HG02981 (cell line): Measurements from ENCODE around the gene AKIP1.
A peak's percentile ranks its signal among the peaks of the same experiment; 100 is the strongest.
"Not testable (repeated sequence)": the region's sequence is repeated elsewhere in the genome, so short reads cannot be mapped to it uniquely, and the experiment has no call there.

Experiments used
- ATAC-seq: cut with Tn5 transposase; IDR thresholded peaks from one replicate; pipeline ENCODE4 v1.9.1; 2021; ENCODE audit warnings: mild to moderate bottlenecking, moderate library complexity; ENCODE audit not compliant: unreplicated experiment

Gene AKIP1, protein sequence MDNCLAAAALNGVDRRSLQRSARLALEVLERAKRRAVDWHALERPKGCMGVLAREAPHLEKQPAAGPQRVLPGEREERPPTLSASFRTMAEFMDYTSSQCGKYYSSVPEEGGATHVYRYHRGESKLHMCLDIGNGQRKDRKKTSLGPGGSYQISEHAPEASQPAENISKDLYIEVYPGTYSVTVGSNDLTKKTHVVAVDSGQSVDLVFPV

DNA sequence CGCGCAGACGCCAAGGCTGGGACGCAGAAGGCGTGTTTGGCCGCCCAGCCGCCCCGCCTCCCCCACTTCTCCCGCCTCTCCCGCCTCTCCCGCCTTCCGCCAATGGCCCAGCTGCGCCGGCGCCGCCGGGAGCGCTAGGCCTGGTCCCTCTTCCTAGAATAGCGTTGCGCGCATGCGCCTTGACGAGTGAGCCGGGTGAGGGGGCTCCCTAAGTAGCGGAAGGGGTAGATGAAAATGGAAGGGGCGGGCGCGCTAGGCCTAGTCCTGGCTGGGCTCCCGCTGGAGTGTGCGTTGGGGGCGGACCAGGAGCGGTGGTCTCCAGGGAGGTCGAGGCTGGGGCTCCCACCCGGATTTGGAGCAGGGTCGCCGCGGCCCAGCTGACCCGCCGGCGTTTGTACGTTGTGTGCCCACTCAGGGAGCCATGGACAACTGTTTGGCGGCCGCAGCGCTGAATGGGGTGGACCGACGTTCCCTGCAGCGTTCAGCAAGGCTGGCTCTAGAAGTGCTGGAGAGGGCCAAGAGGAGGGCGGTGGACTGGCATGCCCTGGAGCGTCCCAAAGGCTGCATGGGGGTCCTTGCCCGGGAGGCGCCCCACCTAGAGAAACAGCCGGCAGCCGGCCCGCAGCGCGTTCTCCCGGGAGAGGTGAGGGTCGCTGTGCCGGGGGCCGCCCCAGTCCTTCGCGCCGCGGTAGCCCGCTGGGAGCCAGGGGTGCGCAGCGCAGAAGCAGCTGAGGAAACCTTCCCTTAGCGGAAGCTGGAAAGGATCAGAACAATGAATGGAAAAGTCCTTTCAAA, at the start of gene AKIP1:
Gene AKIP1 (plus strand): TSS at position 161 of the 795 bp plus-strand sequence. CDS start 261 bp downstream, at position 422.
- peak; percentile 69 for ATAC-seq

- no peak for ATAC-seq
Observed at GRCh38 chr11:8863838-8864237, 47.2 kb upstream of the AKIP1 start.

DNA sequence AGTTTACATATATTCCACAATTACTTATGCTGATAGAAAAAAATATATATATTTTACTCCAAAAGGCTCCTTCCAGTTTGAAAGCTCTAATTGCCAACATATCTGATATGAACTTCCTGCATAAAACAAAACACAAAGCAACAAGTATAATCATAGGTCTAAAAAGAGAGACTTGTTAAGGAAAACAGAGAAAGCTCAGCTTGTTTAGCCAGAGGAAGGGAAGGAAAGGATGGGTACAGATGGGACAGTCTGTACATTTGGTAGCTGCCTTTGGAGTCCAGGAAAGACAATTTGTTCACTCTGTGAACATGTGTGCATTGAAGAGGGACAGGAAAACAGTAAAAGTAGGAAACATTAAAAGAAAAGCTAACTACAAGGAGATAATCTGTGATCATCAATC, 45.7 kb upstream of the AKIP1 start:
- ATAC-seq: no peak

GRCh38 chr11:8867035-8867434, 44.0 kb upstream of the AKIP1 start:
- ATAC-seq: no peak

- no peak for ATAC-seq
Observed at GRCh38 chr11:8867931-8868631, 42.9 kb upstream of the AKIP1 start.

DNA sequence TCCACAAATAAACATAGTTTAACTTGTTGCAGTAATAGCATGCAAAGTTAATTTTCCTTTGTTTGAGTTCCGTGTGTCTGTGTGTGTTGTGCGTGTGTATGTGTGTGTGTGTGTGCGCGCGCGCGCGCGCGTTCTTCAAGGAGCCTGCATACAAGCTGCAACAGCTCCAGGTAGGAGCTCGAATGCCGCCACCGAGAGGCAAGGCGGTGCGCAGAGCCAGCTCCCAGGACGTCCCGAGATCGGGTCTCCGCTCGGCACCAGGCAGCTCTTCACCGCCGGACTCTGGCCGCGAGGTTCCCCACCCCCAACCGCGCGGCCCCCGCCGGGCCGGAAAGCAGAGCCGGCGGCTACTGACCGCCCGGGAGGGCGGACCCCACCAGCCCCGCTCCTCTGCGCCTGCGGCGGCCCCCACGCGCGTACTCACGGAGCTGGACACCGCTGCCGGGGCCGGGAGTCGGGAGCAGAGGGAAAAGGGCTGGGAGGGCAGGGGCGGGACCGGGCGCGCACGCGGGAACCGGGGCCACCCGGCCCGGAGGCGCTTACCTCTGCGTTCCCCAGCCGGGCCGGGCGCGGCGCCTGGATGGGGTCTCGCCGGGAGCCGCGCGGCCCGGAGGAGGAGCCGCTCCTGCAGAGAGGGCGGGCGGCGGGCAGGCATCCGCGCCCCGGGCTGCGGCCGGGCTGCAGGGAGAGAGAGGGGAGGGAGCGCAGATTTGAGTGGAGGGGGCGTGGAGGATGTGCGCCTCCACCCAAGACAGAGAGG, 40.4 kb upstream of the AKIP1 start:
- ATAC-seq: no peak

DNA sequence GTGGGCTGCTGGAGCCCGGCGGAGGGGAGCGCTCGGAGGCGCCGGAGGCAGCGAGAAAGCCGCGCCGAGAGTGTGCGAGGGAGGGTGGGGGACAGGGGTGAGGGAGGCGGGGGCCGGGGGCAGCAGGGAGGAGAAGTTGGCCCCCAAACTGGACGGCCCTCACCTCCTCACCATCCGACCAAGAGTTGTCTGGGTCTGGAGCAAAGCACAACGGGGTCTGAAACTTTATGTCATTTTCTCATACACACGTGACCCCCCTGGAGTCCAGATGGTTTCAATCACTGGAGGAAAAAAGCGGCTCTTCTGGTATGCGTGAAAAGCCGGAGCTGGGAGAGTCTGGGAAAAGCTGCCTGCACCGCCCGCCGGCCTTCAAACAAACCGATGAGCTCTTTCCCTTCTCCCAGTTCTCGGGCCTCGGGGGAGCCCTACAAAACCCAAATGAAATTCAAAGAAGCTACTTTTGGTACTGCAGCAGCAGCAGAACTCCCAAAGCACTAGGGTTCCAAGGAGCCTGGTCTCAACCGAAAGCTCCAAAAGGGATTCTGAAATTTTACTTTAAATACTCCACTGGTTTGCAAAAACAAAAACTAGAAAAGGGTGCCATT, 39.7 kb upstream of the AKIP1 start:
- ATAC-seq: no peak

DNA sequence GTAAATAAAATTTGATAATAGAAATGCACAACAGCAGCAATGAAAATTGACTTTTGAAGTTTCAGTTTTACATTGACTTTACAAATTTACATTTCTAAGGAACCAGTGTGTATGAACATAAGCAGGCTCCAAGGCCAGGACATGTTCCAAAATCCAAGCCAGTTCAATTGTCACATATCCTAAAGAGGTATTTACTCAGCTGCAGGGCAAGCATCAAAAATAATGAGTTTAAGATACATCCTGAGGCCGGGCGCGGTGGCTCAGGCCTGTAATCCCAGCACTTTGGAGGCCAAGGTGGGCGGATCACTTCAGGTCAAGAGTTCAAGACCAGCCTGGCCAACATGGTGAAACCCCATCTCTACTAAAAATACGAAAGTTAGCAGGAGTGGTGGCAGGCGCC, 39.0 kb upstream of the AKIP1 start:
- no peak for ATAC-seq

DNA sequence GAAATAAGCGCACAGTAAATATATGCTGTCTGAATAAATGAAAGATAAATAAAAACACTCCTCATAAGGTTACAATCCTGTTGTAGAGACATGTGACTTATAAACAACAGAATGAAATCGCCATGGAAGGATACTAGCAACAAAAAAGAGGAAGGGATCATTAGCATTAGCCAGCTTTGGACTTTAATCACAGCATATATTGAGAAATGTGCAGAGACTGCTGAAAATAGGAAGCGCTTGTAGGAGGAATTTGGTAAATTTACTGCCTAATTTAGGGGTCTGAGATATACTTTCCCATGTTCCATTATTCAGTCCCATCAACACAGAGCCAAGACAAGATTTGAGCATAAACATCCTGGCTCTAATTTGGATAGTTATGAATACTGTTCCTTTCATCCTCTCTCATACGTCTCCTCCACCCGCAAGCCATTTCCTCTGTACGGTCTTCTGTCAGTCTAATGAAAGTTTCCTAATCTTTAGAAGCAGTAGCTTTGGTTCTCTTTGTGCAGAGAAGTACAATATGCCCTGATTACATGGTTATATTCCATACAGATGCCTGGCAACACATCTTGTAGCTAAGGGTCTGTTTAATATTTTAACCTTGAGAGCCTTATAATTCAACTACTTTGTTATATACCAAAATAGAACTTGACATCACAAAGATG, 37.1 kb upstream of the AKIP1 start:
- ATAC-seq: no peak

- no peak for ATAC-seq
Observed at GRCh38 chr11:8878771-8879170, 32.2 kb upstream of the AKIP1 start.

DNA sequence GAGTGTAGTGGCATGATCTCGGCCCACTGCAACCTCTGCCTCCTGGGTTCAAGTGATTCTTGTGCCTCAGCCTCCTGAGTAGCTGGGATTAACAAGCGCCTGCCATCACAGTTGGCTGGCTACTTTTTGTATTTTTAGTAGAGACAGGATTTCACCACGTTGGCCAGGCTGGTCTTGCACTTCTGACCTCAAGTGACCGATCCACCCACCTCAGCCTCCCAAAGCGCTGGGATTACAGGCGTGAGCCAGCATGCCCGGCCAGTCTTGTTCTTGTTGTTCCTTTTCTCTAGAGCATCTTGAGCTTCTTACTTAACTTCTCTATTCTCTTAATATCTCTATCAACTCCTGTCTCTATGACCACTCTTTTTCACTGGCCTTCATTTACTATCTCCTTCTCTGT, 29.4 kb upstream of the AKIP1 start:
- not testable (repeated sequence) for ATAC-seq

- ATAC-seq: no peak
Observed at GRCh38 chr11:8886322-8886721, 24.7 kb upstream of the AKIP1 start.

DNA sequence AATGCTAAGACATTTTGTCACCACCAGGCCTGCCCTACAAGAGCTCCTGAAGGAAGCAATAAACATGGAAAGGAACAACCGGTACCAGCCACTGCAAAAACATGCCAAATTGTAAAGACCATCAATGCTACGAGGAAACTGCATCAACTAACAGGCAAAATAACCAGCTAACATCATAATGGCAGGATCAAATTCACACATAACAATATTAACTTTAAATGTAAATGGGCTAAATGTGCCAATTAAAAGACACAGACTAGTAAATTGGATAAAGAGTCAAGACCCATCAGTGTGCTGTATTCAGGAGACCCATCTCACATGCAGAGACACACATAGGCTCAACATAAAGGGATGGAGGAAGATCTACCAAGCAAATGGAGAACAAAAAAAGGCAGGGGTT, 19.8 kb upstream of the AKIP1 start:
- ATAC-seq: not testable (repeated sequence)

DNA sequence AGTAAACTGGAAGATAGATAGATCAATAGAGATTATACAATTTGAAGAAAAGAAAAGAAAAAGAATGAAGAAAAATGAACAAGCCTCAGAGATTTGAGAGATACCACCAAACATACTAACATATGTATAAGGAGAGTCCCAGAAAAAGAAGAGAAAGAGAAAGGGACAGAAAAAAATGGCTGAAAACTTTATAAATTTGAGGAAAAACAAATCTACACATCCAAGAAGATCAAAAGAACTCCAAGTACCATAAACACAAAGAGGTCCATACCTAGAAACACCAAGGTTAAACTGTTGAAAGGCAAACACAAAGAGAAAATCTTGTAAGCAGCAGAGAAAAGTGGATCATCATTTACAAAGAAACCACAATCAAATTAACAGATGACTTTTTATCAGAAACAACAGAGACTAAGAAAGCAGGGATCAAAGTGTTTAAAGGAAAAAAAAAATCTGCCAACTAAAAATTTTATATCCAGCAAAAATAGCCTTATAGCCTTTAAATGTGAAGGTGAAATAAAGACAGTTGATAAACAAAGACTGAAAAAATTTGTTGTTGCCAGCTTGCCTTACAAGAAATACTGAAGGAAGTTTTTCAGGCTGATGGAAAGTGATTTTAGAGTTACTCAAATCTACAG, 11.8 kb upstream of the AKIP1 start:
- ATAC-seq: no peak

DNA sequence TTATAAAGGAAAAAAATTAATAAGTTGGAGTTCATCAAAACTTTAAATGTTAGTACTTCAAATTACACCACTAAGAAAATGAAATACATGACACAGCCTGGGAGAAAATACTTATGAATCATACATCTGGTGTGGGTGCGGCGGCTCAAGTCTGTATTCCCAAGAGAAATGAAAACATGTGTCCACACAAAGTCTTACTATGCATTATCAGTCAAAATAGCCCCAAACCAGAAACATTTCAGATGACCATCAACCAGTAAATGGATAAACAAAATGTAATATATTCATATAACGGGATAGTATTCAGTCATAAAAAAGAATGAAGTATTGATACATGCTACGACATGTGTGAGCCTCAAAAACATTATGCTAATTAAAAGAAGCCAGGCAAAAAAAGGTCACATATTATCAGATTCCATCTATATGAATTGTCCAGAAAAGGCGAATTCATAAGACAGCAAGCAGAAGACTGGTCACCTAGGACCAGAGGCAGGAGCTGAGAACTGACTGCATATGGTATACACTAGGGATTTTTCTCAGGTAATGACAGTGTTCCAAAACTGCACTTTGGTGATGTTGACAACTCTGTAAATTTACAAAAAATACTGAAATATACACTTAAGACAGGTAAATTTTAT, 5.3 kb upstream of the AKIP1 start:
- no peak for ATAC-seq

DNA sequence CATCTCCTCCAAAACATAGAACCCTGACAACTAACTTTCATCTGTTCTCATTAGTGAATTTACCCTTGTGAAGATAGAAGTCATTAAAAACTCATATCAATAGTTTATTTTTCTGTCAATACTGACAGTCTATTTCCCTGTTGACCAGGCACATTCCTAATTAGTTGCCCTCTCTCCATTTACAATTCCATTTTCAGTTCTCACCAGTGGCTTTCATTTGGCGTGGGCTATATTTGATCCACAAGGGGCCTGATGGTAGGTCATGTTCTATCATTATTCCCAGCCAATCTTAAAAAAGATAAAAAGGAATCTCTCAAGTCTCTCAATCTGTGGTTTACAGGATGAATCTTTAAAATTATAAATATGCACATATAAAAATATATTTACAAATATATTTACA, 3.9 kb upstream of the AKIP1 start:
- ATAC-seq: no peak

DNA sequence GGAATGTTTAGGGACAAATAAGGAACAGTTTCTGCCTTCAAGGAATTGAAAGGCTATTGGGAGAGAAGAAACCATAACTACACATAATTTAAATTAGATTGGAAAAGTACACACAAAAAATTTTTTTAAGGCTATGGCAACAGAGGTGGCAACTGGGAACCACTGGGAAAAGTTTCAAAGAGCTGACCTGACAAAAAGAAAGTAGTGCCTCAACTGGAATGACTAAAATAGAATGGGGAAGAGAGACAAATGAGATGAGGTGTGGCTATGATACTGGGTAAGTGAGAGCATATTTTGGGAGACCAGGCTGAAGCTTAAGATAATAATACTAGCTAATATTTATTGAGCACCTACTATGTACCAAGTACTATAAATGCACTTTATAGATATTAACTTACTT, 2.9 kb upstream of the AKIP1 start:
- ATAC-seq: no peak

- peak; percentile 6 for ATAC-seq
Observed at GRCh38 chr11:8910649-8911026, 351 bp upstream of the AKIP1 start.

- no peak for ATAC-seq
Observed at GRCh38 chr11:8913961-8914660, 3.1 kb downstream of the AKIP1 start.
